ENCODE data around the gene TACC2. TPM values are rescaled to one million over a fixed set of nuclear protein-coding genes. Genes with fewer than 3 reads are reported as not detected.

Gene TACC2
- total RNA-seq, 1 donor from 2014 or later = 22.0 TPM

DNA sequence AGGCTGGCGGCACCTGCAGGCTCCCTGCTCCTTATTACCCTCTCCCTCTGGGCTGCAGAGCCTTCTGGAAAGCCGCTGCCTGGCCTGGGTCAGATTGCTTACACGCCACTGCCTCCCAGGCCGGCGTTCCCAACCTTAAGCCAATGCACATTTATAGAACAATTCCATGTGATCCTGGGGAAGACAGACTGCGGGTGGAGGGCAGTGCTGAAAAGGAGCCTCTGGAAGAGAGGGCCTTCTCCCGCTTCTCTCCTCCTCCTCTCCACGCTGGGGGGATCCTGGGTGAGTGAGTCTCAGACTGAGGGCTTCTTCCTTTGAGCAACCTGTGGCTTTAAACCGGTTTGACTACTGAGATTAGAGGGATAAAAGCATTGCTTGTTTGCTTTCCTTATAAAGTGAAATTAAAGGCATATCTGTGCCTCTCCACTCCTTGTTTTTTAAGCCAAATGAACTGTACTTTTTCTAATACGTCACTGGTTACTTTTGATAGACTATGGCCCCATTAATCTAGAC lies 5.5 kb downstream of the TACC2 start:
- H3K36me3 ChIP-seq (ENCODE audit: insufficient read depth, low read length) = no peaks in the 10 kb centered on the region
- Mint-ChIP-seq H3K4me1 (ENCODE audit: low read depth, unreplicated experiment) (peaks cover 2% of the 10 kb centered on the region), H3K9me3 (ENCODE audit: unreplicated experiment) (peaks cover 10% of the 10 kb centered on the region), H3K4me3 (ENCODE audit: unreplicated experiment) (no peak overlapping the region), H3K27me3 (ENCODE audit: low read depth, unreplicated experiment) (peaks cover 10% of the 10 kb centered on the region), H3K36me3 (ENCODE audit: low read depth, unreplicated experiment) (no peaks in the 10 kb centered on the region), H3K27ac (ENCODE audit: unreplicated experiment) (no peak overlapping the region)
- DNase-seq (ENCODE audit: low read depth) = no peak
- TF ChIP-seq EZH2 (IDR thresholded peaks at IDR 0.05; ENCODE audit: insufficient read depth, low read length) = no peak
- H3K79me2 ChIP-seq (ENCODE audit: insufficient read depth, low read length) = no peaks in the 10 kb centered on the region
- H3K27me3 ChIP-seq (ENCODE audit: insufficient read depth, low read length) = peaks cover 6% of the 10 kb centered on the region
- no peaks in the 10 kb centered on the region for H3K9me3 ChIP-seq (ENCODE audit: insufficient read depth, low read depth, low read length)
- no peak overlapping the region for H2AFZ ChIP-seq (ENCODE audit: low read depth, low read length)
- FAIRE-seq = no peak
- H3K9ac ChIP-seq (ENCODE audit: low read length) = no peak overlapping the region
- no peak overlapping the region for H3K4me2 ChIP-seq (ENCODE audit: low read length)
- H3K4me1 ChIP-seq (ENCODE audit: insufficient read depth, low read length) = no peaks in the 10 kb centered on the region
- no peak overlapping the region for H3K27ac ChIP-seq (ENCODE audit: low read depth, low read length)
- no peak overlapping the region for H3K4me3 ChIP-seq (ENCODE audit: insufficient read depth, low read depth, low read length)
- H4K20me1 ChIP-seq (ENCODE audit: insufficient read depth, low read length) = no peaks in the 10 kb centered on the region

DNA sequence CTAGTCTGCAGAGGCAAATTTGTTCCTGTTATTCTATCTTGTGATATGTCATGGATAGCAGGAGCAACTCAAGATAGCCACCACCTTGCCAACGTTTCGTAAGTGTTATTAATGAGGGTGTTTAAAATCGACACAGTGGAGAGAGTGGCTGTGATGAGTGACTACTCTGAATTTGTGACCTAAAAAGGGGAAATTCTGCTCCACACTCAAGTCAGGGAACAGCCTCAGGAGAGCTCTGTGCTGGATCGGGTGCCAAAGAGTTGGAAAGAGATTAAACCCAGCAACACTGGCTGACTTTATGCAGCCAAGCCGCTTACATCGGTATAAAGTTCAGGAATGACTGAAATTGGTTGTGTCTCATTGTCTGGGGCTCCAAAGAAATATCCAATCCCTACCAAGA lies 9.5 kb downstream of the TACC2 start:
- peaks cover 2% of the 10 kb centered on the region for H3K4me1 Mint-ChIP-seq (ENCODE audit: low read depth, unreplicated experiment)
- Histone ChIP-seq H3K79me2 (ENCODE audit: insufficient read depth, low read length) (no peaks in the 10 kb centered on the region), H3K9ac (ENCODE audit: low read length) (no peak overlapping the region), H3K4me3 (ENCODE audit: insufficient read depth, low read depth, low read length) (no peak overlapping the region), H3K4me2 (ENCODE audit: low read length) (no peak overlapping the region), H3K27me3 (ENCODE audit: insufficient read depth, low read length) (peaks cover 6% of the 10 kb centered on the region), H3K9me3 (ENCODE audit: insufficient read depth, low read depth, low read length) (no peaks in the 10 kb centered on the region), H3K27ac (ENCODE audit: low read depth, low read length) (no peak overlapping the region), H3K36me3 (ENCODE audit: insufficient read depth, low read length) (no peaks in the 10 kb centered on the region), H4K20me1 (ENCODE audit: insufficient read depth, low read length) (no peaks in the 10 kb centered on the region), H3K4me1 (ENCODE audit: insufficient read depth, low read length) (no peaks in the 10 kb centered on the region), H2AFZ (ENCODE audit: low read depth, low read length) (no peak overlapping the region)
- no peak overlapping the region for H3K27ac Mint-ChIP-seq (ENCODE audit: unreplicated experiment)
- H3K27me3 Mint-ChIP-seq (ENCODE audit: low read depth, unreplicated experiment) = peaks cover 10% of the 10 kb centered on the region
- H3K36me3 Mint-ChIP-seq (ENCODE audit: low read depth, unreplicated experiment) = no peaks in the 10 kb centered on the region
- DNase-seq (ENCODE audit: low read depth) = no peak
- FAIRE-seq = no peak
- peaks cover 24% of the 10 kb centered on the region for H3K9me3 Mint-ChIP-seq (ENCODE audit: unreplicated experiment)
- H3K4me3 Mint-ChIP-seq (ENCODE audit: unreplicated experiment) = no peak overlapping the region
- no peak for TF ChIP-seq EZH2 (IDR thresholded peaks at IDR 0.05; ENCODE audit: insufficient read depth, low read length)
- TF ChIP-seq, protein P1, sequence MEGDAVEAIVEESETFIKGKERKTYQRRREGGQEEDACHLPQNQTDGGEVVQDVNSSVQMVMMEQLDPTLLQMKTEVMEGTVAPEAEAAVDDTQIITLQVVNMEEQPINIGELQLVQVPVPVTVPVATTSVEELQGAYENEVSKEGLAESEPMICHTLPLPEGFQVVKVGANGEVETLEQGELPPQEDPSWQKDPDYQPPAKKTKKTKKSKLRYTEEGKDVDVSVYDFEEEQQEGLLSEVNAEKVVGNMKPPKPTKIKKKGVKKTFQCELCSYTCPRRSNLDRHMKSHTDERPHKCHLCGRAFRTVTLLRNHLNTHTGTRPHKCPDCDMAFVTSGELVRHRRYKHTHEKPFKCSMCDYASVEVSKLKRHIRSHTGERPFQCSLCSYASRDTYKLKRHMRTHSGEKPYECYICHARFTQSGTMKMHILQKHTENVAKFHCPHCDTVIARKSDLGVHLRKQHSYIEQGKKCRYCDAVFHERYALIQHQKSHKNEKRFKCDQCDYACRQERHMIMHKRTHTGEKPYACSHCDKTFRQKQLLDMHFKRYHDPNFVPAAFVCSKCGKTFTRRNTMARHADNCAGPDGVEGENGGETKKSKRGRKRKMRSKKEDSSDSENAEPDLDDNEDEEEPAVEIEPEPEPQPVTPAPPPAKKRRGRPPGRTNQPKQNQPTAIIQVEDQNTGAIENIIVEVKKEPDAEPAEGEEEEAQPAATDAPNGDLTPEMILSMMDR (IDR thresholded peaks at IDR 0.05; ENCODE audit: insufficient read depth, low read depth, low read length) = no peak

DNA sequence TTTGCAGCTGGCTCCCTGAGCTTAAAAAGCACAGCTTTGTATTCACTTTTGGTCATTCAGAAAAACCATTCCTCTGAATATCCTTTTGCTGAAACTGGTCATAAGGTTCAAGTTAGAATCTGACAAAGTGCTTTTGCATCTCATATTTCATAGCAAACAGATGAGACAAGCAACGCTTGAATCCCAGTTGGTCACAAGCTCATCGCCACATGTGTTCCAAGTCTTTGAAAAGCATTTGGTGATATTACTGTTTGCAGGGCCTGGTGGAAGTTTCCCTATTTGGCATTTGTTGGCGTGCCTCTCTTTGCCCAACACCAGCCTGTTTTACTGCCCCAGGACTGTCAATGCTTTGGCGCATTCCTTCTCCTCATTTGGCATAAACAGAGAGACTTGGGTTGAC lies 10.3 kb downstream of the TACC2 start:
- no peak for FAIRE-seq
- no peak overlapping the region for H3K4me3 Mint-ChIP-seq (ENCODE audit: unreplicated experiment)
- no peak overlapping the region for H2AFZ ChIP-seq (ENCODE audit: low read depth, low read length)

More for the DNA sequence above, 10.3 kb downstream of the TACC2 start:
- Histone ChIP-seq H3K4me3 (ENCODE audit: insufficient read depth, low read depth, low read length) (no peak overlapping the region), H3K27ac (ENCODE audit: low read depth, low read length) (no peak overlapping the region), H3K9ac (ENCODE audit: low read length) (no peak overlapping the region), H4K20me1 (ENCODE audit: insufficient read depth, low read length) (no peaks in the 10 kb centered on the region), H3K9me3 (ENCODE audit: insufficient read depth, low read depth, low read length) (no peaks in the 10 kb centered on the region), H3K27me3 (ENCODE audit: insufficient read depth, low read length) (peaks cover 3% of the 10 kb centered on the region), H3K79me2 (ENCODE audit: insufficient read depth, low read length) (no peaks in the 10 kb centered on the region), H3K4me2 (ENCODE audit: low read length) (no peak overlapping the region), H3K4me1 (ENCODE audit: insufficient read depth, low read length) (no peaks in the 10 kb centered on the region), H3K36me3 (ENCODE audit: insufficient read depth, low read length) (no peaks in the 10 kb centered on the region)
- H3K27me3 Mint-ChIP-seq (ENCODE audit: low read depth, unreplicated experiment) = peaks cover 10% of the 10 kb centered on the region
- no peak for DNase-seq (ENCODE audit: low read depth)
- no peak overlapping the region for H3K27ac Mint-ChIP-seq (ENCODE audit: unreplicated experiment)
- peaks cover 1% of the 10 kb centered on the region for H3K4me1 Mint-ChIP-seq (ENCODE audit: low read depth, unreplicated experiment)
- H3K36me3 Mint-ChIP-seq (ENCODE audit: low read depth, unreplicated experiment) = no peaks in the 10 kb centered on the region
- peaks cover 24% of the 10 kb centered on the region for H3K9me3 Mint-ChIP-seq (ENCODE audit: unreplicated experiment)
- TF ChIP-seq, protein P1 (IDR thresholded peaks at IDR 0.05; ENCODE audit: insufficient read depth, low read depth, low read length) = no peak
- TF ChIP-seq EZH2 (IDR thresholded peaks at IDR 0.05; ENCODE audit: insufficient read depth, low read length) = no peak

Data from astrocyte (in vitro differentiated cells and primary cell).